PFSK-1 (cell line): Measurements from ENCODE around the gene UACA.

ENCODE experiments used
- FOXP2 ChIP-seq: optimal IDR thresholded peaks from 2 replicates; pipeline ENCODE3; 2011; ENCODE audit warnings: borderline replicate concordance, control low read depth, inconsistent platforms; ENCODE audit not compliant: insufficient read depth; ENCODE audit errors: extremely low read length, extremely low read depth
- POLR2AphosphoS5 ChIP-seq: IDR thresholded peaks from 2 replicates; pipeline ENCODE4 v1.6.1; 2012; ENCODE audit warnings: low read depth, mild to moderate bottlenecking, control low read depth, low read length, moderate library complexity
- REST ChIP-seq, 2 experiments: IDR thresholded peaks; 2 replicates each; pipeline versions ENCODE4 v1.6.1 to v1.8.0; 2011 to 2012; ENCODE audit warnings: low read depth in 2 of 2, low read length in 2 of 2, control low read depth in 1 of 2, inconsistent platforms in 1 of 2, mild to moderate bottlenecking in 1 of 2, moderate library complexity in 1 of 2; ENCODE audit not compliant: insufficient read depth in 1 of 2
- SIN3A ChIP-seq: IDR thresholded peaks from 2 replicates; pipeline ENCODE4 v1.6.1; 2012; ENCODE audit warnings: mild to moderate bottlenecking, low read length, moderate library complexity, borderline replicate concordance; ENCODE audit not compliant: insufficient read depth
- TAF1 ChIP-seq: IDR thresholded peaks from 2 replicates; pipeline ENCODE4 v1.6.1; 2012; ENCODE audit warnings: low read length, control low read depth, borderline replicate concordance; ENCODE audit not compliant: insufficient read depth

The UACA gene

GRCh38 chr15:70646169-70646568 is 117.2 kb downstream of the UACA start:
- no peak for TF ChIP-seq REST (IDR thresholded peaks at IDR 0.05; ENCODE audit: insufficient read depth in 1 of 2, low read depth in 2 of 2, low read length in 2 of 2)
- no peak for TF ChIP-seq SIN3A

GRCh38 chr15:70643783-70644125 is 119.6 kb downstream of the UACA start:
- TF ChIP-seq POLR2AphosphoS5 (no peak), REST (IDR thresholded peaks at IDR 0.05; ENCODE audit: insufficient read depth in 1 of 2, low read depth in 2 of 2, low read length in 2 of 2) (no peak), SIN3A (no peak), TAF1 (no peak), FOXP2 (no peak)

- TF ChIP-seq REST (IDR thresholded peaks at IDR 0.05; ENCODE audit: insufficient read depth in 1 of 2, low read depth in 2 of 2, low read length in 2 of 2) (no peak), FOXP2 (no peak), TAF1 (no peak), POLR2AphosphoS5 (no peak), SIN3A (no peak)
Observed at GRCh38 chr15:70643106-70643782, 120.1 kb downstream of the UACA start.

- TF ChIP-seq REST (IDR thresholded peaks at IDR 0.05; ENCODE audit: insufficient read depth in 1 of 2, low read depth in 2 of 2, low read length in 2 of 2) (no peak), TAF1 (no peak), SIN3A (no peak), POLR2AphosphoS5 (no peak), FOXP2 (no peak)
Observed at GRCh38 chr15:70636540-70637165, 126.7 kb downstream of the UACA start.

- TF ChIP-seq SIN3A (no peak), FOXP2 (no peak), REST (IDR thresholded peaks at IDR 0.05; ENCODE audit: insufficient read depth in 1 of 2, low read depth in 2 of 2, low read length in 2 of 2) (no peak), POLR2AphosphoS5 (no peak), TAF1 (no peak)
Observed at GRCh38 chr15:70635895-70636294, 127.5 kb downstream of the UACA start.
